NK-92 (cell line): Measurements from ENCODE around the gene PTPRK.

Source experiments
- DNase-seq: peaks from one replicate; lab custom pipeline; 2025; ENCODE audit not compliant: unreplicated experiment; lab: John Stamatoyannopoulos, UW

PTPRK gene

DNA sequence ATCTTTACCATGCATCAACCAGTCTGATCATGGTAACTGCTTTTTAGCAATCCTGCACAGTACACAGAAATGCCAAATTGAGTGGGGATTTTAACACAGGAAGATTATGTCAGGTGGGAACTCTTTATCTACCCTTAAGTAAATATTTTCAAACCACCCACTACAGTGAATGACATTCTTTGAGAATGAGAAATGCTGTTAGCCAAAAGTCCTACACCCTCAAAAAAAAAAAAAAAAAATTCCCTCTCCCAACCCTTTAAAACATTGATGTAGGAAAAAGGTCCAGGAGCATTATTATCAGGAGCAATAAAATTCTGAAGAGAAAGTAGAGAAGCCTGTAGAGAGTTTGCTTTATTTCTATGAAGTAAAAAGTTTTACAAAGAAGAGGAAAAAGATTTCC, 312.3 kb downstream of the PTPRK start:
- DNase-seq: no peak

- no peak for DNase-seq
Observed at GRCh38 chr6:128206610-128207426, 313.6 kb downstream of the PTPRK start.

GRCh38 chr6:128204616-128205015, 315.8 kb downstream of the PTPRK start:
- no peak for DNase-seq

GRCh38 chr6:128202169-128202765, 318.1 kb downstream of the PTPRK start:
- DNase-seq: no peak

DNA sequence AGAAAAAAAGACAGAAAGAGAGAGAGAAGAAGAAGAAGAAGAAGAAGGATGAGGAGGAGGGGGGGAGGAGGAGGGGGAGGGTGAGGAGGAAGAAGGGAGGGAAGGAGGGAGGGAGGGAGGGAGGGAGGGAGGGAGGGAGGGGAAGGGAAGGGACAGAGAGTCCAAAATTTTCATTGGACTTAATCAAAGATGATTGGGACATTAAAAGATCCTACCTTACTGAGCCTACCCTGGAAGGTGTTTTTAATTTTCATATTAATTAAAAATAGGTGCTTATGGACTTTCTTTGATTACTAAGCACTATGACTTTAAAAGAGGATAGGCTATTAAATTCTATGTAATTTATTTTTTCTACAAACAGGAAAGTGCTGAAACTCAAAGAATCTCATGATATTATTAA, 319.6 kb downstream of the PTPRK start:
- DNase-seq: no peak

GRCh38 chr6:128199461-128199860, 320.9 kb downstream of the PTPRK start:
- no peak for DNase-seq

GRCh38 chr6:128192972-128193371, 327.4 kb downstream of the PTPRK start:
- no peak for DNase-seq

- DNase-seq: no peak
Observed at GRCh38 chr6:128188678-128189077, 331.7 kb downstream of the PTPRK start.

- no peak for DNase-seq
Observed at GRCh38 chr6:128186729-128187128, 333.7 kb downstream of the PTPRK start.

GRCh38 chr6:128179876-128180438, 340.4 kb downstream of the PTPRK start:
- DNase-seq: no peak

GRCh38 chr6:128174724-128175123, 345.7 kb downstream of the PTPRK start:
- no peak for DNase-seq

GRCh38 chr6:128172752-128173682, 347.4 kb downstream of the PTPRK start:
- no peak for DNase-seq

DNA sequence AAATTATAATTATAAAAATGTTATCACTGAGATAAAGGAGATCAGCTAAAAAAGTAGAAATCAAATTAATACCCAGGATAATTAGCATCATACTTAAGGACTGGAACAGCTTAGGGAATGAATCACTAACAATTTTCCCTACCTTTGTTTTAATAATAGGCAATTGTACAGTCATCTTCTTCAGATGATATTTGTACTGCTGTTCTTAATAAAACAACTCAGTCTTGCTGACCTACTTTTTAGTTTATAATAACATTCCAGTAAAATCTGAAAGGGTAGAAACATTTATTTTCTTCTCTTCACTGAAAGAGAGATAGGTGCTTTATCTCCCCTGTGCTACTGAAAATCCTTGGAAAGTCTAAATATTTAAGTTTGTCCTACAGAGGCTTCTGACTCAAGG, 348.3 kb downstream of the PTPRK start:
- DNase-seq: no peak

DNA sequence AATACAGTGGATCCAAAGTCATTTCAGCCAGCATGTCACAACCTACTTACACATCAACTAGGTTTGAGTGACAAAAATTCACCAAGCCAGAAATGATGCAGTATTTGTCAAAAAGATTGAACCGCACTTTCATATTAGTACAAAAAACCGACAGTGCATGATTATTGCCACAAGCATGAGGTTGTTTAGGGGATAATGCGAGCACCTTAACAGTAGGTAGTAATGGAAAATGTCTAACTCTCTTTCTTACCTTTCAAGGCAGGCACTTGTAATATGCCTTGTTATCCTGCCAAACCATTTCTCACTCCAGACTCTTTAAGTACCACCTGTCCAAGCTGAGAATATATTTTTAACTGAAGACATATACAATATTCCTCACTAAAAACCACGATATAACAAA, 349.2 kb downstream of the PTPRK start:
- DNase-seq: no peak

- no peak for DNase-seq
Observed at GRCh38 chr6:128168244-128168643, 352.2 kb downstream of the PTPRK start.

DNA sequence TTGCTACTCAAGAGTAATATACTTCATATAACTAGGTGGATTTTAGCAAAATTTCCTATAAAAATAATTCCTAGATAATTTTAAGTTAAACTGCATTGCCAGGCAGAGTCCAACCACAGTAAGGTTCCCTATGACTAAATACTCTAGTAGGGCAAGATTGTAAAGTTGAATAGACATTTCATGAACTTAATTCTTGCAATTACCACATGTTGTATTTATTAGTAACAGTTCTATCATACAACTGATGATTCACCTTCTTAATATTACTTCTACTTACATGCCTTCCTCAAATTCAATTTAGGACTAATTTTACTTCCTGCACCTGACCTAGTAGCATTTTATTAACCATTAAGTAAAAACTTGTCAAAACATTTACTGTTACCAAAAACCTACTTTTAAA, 352.8 kb downstream of the PTPRK start:
- no peak for DNase-seq

GRCh38 chr6:128164254-128164653, 356.1 kb downstream of the PTPRK start:
- no peak for DNase-seq

GRCh38 chr6:128162423-128162822, 358.0 kb downstream of the PTPRK start:
- no peak for DNase-seq

- no peak for DNase-seq
Observed at GRCh38 chr6:128161839-128162238, 358.6 kb downstream of the PTPRK start.

DNA sequence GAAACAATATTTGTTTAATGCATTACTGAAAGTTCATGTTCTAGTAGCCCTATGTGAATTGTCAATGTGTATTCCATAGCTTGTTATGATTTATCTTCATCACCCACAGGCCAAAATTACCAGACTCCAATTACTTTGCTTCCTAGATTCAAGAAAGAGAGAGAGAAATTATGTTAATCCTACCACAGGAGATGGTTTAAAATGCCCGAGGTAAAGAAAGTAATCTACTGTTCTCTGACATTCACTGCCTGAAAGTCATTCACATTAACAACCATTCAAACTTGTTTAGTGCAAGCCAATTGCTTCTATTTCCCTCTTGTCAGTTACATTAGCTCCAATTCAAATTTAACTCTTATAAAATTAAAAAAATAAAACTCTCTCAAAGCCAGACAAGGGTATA, 359.1 kb downstream of the PTPRK start:
- no peak for DNase-seq

GRCh38 chr6:128158496-128158895, 361.9 kb downstream of the PTPRK start:
- DNase-seq: no peak
